ENCODE measurements around the gene MSL1.

MSL1 gene

DNA sequence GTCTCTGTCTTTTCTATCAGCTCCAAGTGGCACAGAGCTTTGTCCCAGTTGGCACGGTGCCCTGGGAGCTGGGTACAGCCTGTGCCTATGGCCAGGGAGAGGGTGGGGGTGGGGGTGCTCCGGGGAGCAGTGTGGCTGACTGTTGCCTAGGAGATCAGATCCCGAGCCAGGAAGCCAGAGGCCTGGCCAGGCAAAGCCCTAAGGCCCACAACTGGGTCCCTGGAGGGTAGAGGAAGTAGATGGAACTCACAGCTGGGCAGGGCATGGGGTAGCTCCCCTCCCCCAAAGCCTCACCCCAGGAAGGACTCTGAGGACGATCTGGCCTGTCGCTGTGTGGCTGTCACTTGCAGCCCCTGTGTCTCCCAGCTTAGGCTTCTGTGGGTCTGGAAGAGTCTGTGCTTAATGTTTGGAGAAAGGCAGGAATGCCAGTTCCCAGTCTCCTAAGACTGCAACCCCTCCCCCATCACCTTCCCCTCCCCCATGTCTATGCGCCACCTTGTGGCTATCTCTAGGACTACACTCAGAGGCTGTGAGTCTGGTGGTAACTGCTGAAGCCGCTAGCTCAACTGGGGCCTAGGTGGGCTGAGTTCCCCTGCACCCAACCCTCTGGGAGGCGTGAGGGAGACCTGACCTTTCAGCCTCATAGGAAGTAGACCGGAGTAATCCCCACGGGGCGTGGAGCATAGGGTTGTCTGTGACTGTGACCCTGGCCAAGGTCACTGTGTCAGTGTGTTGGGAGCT is 46.4 kb upstream of the MSL1 start:
- TF ChIP-seq, protein P1, sequence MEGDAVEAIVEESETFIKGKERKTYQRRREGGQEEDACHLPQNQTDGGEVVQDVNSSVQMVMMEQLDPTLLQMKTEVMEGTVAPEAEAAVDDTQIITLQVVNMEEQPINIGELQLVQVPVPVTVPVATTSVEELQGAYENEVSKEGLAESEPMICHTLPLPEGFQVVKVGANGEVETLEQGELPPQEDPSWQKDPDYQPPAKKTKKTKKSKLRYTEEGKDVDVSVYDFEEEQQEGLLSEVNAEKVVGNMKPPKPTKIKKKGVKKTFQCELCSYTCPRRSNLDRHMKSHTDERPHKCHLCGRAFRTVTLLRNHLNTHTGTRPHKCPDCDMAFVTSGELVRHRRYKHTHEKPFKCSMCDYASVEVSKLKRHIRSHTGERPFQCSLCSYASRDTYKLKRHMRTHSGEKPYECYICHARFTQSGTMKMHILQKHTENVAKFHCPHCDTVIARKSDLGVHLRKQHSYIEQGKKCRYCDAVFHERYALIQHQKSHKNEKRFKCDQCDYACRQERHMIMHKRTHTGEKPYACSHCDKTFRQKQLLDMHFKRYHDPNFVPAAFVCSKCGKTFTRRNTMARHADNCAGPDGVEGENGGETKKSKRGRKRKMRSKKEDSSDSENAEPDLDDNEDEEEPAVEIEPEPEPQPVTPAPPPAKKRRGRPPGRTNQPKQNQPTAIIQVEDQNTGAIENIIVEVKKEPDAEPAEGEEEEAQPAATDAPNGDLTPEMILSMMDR (conservative IDR thresholded peaks at IDR 0.05; ENCODE audit: low read depth, low read length) = peak; percentile 91
- H3K4me3 ChIP-seq (ENCODE audit: low read length) = no peak overlapping the region
- no peak for DNase-seq (ENCODE audit: low read depth)

DNA sequence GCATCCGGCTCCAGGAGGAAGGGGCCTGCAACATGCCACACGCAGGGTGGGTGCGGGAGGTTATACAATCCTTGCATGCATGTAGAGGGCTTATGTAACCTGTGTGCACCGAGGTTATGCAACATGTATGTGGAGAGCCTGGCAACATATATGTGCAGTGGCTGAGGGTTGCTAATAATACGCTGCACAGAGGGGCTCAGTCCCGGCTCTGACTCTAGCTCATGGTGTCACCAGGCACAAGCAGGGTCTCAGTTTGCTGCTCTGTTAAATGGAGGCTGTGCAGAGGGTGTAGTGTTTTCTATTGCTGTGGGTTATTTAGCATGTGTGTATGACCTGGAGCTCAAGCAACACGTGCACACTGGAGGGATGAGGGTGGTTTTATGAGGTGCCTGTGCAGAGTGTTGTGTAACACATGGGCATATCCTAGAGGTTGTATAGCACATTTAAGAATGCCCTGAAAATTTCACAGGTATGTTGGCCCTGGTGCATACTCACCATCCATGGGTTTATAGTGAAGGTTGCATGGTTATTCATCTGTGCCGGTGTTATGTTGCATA is 45.8 kb upstream of the MSL1 start:
- TF ChIP-seq, protein P1 (conservative IDR thresholded peaks at IDR 0.05; ENCODE audit: low read depth, low read length) = no peak
- no peak for DNase-seq (ENCODE audit: low read depth)
- H3K4me3 ChIP-seq (ENCODE audit: low read length) = no peak overlapping the region

DNA sequence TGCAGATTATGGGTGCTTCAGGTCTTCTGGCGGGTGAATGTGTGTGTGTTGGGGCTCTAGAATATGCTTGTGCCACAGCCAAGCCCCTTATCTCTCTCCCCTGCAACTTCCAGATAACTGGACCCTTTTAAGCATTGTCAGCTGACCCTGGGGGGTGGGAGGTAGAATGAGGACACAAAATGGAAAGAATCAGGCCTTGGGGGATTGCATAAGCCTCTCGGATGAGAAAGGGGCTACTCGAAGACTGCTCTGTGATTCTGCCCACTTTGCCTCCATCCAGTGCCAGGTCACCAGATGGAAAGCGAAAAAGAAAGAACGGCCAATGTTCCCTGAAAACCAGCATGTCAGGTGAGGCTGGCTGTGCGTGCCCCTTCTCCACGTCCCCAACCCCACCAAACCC is 45.2 kb upstream of the MSL1 start:
- TF ChIP-seq, protein P1 (conservative IDR thresholded peaks at IDR 0.05; ENCODE audit: low read depth, low read length) = no peak
- no peak for DNase-seq (ENCODE audit: low read depth)
- H3K4me3 ChIP-seq (ENCODE audit: low read length) = no peak overlapping the region

DNA sequence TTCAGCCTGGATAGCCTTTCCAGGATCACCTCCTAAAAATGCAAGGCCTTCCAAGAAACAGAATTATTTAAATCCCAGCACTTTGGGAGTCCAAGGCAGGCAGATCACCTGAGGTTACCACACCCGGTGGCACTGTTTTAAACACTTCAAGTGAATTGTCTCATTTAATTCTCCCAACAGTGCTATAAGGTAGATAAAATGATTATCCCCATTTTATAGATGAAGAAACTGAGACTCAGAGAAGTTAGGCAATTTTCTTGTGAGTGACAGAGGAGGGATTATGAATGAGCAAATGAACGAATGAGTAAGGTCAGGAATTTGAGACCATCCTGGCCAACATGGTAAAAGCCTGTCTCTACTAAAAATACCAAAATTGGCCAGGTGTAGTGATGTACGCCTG is 42.2 kb upstream of the MSL1 start:
- no peak for DNase-seq (ENCODE audit: low read depth)
- TF ChIP-seq, protein P1 (conservative IDR thresholded peaks at IDR 0.05; ENCODE audit: low read depth, low read length) = no peak
- H3K4me3 ChIP-seq (ENCODE audit: low read length) = no peak overlapping the region

DNA sequence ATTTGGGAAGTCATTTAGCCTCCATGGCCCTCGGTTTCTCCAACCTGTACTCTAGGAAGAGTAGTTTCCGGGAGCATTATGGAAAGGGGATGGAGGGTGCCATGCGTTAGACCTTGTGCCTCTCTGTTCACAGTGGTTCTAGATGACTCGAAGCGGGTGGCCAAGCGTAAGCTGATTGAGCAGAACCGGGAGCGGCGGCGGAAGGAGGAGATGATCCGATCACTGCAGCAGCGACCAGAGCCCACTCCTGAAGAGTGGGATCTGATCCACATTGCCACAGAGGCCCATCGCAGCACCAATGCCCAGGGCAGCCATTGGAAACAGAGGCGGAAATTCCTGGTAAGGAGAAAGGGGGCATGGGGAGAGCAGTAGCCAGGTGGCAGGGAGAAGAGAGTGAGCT is 37.3 kb upstream of the MSL1 start:
- H3K4me3 ChIP-seq (ENCODE audit: low read length) = no peak overlapping the region

DNA sequence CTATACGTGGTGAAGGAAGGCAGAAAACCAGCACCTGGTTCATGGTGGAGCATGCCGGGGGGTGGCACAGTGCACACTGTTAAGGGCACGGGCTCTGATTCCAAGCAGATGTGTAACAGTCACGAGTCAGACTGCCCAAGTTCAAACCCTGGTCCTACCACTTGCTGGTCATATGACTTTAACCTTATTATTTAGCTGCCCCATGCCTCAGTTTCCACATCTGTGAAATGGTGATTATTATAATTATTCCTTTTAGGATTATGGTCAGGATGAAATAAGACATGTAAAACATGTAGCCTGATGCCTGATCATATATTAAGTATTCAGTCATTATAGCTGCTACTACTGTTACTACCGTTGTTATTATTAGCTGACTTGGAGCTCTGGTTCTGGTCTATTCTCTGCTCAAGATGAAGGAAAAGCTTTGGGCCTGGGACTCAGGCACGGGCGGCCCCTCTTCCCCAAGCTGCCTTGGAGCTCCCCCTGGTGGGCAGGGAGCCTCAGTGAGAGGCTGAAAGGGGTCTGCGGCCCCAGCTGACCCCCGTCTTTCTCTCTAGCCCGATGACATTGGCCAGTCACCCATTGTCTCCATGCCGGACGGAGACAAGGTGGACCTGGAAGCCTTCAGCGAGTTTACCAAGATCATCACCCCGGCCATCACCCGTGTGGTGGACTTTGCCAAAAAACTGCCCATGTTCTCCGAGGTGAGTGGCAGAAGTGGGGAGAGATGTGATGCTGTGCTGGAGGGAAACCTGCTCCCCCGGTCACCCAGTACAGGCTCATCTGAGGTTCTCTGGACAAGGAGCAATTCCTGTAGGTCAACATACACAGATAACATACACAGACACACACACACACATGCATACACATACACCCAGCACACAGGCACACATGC is 35.4 kb upstream of the MSL1 start:
- no peak for DNase-seq (ENCODE audit: low read depth)
- TF ChIP-seq, protein P1 (conservative IDR thresholded peaks at IDR 0.05; ENCODE audit: low read depth, low read length) = peak; percentile 79
- H3K4me3 ChIP-seq (ENCODE audit: low read length) = no peak overlapping the region

More for the DNA sequence above, 37.3 kb upstream of the MSL1 start:
- no peak for DNase-seq (ENCODE audit: low read depth)
- TF ChIP-seq, protein P1 (conservative IDR thresholded peaks at IDR 0.05; ENCODE audit: low read depth, low read length) = no peak

Measured in retinal pigment epithelial cell (primary cell).